ENCODE data around the gene LDLRAD1.
"Not testable (repeated sequence)": the region's sequence is repeated elsewhere in the genome, so short reads cannot be mapped to it uniquely, and the experiment has no call there.

LDLRAD1 gene

DNA sequence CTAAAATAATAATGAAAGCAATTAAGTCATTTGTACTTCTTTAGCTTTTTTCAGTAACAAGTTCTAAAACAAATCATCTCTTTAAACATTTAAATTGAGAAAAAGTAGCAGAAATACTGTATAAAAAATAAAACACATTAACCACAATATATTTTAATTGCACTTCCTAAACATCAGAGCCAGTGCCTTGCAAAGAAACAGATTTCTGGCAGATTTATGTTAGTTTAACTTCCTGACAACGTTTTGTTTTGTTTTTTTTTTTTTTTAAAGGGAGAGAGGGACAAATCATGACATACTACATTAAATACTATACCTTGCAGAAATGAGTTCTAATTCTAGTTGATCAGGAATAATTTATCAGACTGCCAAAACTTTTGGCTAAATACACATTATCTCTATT lies 23.8 kb upstream of the LDLRAD1 start:
- Histone ChIP-seq H3K4me1 (ENCODE audit: control insufficient read depth, insufficient read depth, low read length) (no peaks in the 10 kb centered on the region), H3K4me3 (ENCODE audit: low read length) (no peak overlapping the region), H3K36me3 (ENCODE audit: control insufficient read depth, insufficient read depth, low read length) (peaks cover 19% of the 10 kb centered on the region), H3K9ac (ENCODE audit: low read length) (no peak overlapping the region), H3K27ac (ENCODE audit: low read depth, low read length) (no peak overlapping the region), H3K27me3 (ENCODE audit: control insufficient read depth, insufficient read depth, low read length) (no peaks in the 10 kb centered on the region)

DNA sequence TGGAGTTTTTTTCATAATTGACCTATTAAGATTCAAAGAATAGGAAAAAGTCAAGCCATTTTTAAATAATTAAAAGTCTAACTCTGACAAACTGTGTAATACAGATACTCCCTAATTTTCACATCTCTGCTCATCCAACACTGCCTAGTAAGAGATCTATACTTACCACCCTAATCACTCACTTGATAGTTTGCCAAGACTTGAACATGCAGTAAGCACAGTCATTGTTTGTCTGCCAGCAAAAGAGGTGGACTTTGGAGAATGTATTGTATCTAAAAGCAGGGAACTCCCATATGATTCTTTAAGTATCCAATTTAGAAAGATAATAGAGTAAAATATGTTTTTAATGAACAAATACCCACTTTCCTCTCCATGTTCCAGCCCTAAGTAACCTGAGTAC lies 19.5 kb upstream of the LDLRAD1 start:
- no peak overlapping the region for H3K27ac ChIP-seq (ENCODE audit: low read depth, low read length)
- H3K4me3 ChIP-seq (ENCODE audit: low read length): no peak overlapping the region
- H3K36me3 ChIP-seq (ENCODE audit: control insufficient read depth, insufficient read depth, low read length): peaks cover 27% of the 10 kb centered on the region
- H3K4me1 ChIP-seq (ENCODE audit: control insufficient read depth, insufficient read depth, low read length): no peaks in the 10 kb centered on the region
- H3K9ac ChIP-seq (ENCODE audit: low read length): no peak overlapping the region
- no peaks in the 10 kb centered on the region for H3K27me3 ChIP-seq (ENCODE audit: control insufficient read depth, insufficient read depth, low read length)

DNA sequence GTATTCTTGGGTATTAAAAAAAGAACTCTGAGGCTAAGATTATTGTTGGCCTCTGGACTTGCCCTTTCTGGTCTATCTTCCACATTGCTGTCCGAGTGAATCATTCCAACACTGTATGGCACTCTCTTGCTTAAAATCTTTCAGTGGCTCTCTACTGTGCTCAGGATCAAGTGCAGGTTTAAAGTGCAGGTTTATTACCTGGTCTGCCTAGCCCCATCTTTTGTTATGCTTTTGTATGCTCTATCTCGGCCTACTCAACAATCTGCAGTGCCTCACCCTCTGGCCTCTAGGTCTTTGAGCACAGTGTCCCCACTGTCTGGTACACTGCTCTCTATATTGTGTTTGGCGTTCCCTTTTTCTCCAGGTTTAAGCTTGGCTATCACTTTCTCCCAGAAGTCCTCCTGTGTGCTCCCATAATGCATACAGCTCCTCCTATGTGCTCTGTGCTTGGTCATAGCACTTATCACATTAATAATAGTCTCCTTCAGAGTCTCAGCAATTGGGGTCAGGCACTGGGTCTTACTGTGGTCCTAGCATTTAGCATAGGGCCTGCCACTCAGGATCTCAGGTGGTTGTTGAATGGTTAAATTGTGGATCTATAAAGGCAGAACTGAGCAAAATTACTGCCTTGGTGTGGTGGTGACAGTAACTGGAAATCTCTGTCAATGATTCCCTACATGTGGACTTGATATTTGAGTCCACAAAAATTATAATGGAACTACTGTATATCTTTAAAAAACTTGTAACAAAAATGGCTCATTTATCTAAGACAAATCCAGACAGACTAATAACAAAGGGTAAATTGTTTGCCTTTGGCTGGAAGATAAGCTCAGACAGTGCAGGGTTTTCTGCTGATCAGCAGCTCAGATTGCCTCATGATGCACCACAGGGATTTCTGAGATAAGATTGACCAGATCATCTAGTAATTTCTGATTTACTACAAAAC lies 10.6 kb upstream of the LDLRAD1 start:
- no peak overlapping the region for H3K9ac ChIP-seq (ENCODE audit: low read length)
- peaks cover 8% of the 10 kb centered on the region for H3K36me3 ChIP-seq (ENCODE audit: control insufficient read depth, insufficient read depth, low read length)
- no peaks in the 10 kb centered on the region for H3K27me3 ChIP-seq (ENCODE audit: control insufficient read depth, insufficient read depth, low read length)
- no peak overlapping the region for H3K27ac ChIP-seq (ENCODE audit: low read depth, low read length)
- no peaks in the 10 kb centered on the region for H3K4me1 ChIP-seq (ENCODE audit: control insufficient read depth, insufficient read depth, low read length)
- H3K4me3 ChIP-seq (ENCODE audit: low read length): no peak overlapping the region

DNA sequence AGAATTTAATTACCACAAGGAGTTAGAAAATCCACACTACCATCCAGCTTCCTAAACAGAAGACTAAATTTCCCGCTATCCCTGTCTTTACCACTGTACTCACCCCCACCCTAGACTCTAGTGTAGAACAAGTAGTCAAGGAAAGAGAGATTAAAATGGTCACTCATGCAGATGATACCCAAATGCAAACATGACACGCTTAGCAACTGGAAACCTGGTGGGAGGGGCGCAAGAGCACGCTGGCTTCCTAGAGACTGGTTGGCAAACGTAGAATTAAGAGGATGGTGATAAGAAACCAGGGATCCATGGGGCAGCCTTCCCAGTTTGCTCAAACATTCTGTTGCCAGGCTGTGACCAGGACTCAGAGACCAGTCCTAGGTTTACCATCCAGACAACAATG lies 9.9 kb upstream of the LDLRAD1 start:
- H3K4me3 ChIP-seq (ENCODE audit: low read length): no peak overlapping the region
- H3K27me3 ChIP-seq (ENCODE audit: control insufficient read depth, insufficient read depth, low read length): no peaks in the 10 kb centered on the region
- H3K9ac ChIP-seq (ENCODE audit: low read length): no peak overlapping the region
- H3K4me1 ChIP-seq (ENCODE audit: control insufficient read depth, insufficient read depth, low read length): no peaks in the 10 kb centered on the region
- no peak overlapping the region for H3K27ac ChIP-seq (ENCODE audit: low read depth, low read length)
- peaks cover 6% of the 10 kb centered on the region for H3K36me3 ChIP-seq (ENCODE audit: control insufficient read depth, insufficient read depth, low read length)

DNA sequence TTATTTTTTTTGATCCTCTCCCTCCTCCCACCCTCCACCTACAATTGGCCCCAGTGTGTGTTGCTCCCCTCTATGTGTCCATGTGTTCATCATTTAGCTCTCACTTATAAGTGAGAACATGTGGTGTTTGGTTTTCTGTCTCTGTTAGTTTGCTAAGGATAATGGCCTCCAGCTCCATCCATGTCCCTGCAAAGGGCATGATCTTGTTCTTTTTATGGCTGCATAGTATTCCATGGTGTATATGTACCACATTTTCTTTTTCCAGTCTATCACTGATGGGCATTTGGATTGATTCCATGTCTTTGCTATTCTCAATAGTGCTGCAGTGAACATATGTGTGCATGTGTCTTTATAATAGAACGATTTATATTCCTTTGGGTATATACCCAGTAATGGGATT lies 6.8 kb upstream of the LDLRAD1 start:
- not testable (repeated sequence) for H3K27me3 ChIP-seq (ENCODE audit: control insufficient read depth, insufficient read depth, low read length); H3K4me1 ChIP-seq (ENCODE audit: control insufficient read depth, insufficient read depth, low read length); H3K4me3 ChIP-seq (ENCODE audit: low read length); H3K27ac ChIP-seq (ENCODE audit: low read depth, low read length); H3K9ac ChIP-seq (ENCODE audit: low read length); H3K36me3 ChIP-seq (ENCODE audit: control insufficient read depth, insufficient read depth, low read length)

DNA sequence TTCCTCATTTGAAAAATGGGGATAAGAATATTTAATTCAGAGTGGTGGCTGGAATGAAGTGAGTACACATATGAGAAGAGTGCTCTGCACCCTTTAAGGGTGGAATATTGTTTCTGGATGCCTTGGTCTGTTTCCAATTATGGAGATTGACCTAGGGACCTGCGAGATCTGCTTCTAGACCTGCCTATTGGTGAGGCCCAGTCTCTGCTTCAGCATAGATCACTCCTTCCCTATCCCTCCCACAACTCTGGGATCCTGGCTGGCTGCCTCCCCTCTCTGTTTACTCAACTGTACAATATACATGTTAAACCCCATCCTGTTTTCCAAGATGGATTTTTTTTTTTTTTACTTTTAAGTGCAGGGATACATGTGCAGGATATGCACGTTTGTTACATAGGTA lies 6.4 kb upstream of the LDLRAD1 start:
- Histone ChIP-seq H3K4me1 (ENCODE audit: control insufficient read depth, insufficient read depth, low read length) (no peaks in the 10 kb centered on the region), H3K27ac (ENCODE audit: low read depth, low read length) (no peak overlapping the region), H3K4me3 (ENCODE audit: low read length) (no peak overlapping the region), H3K27me3 (ENCODE audit: control insufficient read depth, insufficient read depth, low read length) (no peaks in the 10 kb centered on the region), H3K36me3 (ENCODE audit: control insufficient read depth, insufficient read depth, low read length) (no peaks in the 10 kb centered on the region), H3K9ac (ENCODE audit: low read length) (no peak overlapping the region)

DNA sequence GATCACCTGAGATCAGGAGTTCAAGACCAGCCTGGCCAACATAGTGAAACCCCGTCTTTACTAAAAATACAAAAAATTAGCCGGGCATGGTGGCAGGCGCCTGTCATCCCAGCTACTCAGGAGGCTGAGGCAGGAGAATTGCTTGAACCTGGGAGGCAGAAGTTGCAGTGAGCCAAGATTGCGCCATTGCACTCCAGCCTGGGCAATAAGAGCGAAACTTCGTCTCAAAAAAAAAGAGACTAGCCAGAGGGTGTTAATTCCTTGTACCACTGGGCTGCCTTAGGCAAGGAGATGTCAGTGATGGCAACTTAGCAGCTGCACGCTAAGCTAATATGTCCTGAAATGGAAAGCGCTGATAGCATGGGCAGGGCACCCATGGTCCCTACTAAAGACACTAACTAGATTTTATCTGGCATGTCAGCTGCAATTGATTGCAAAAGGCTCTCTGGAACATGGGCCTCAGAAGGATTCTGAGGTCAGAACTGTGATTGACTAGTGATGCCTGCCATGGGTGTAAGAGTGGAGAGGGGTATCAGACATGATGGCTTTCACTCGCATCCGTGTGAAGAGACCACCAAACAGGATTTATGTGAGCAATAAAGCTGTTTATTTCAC lies 1.7 kb upstream of the LDLRAD1 start:
- H3K27me3 ChIP-seq (ENCODE audit: control insufficient read depth, insufficient read depth, low read length); H3K27ac ChIP-seq (ENCODE audit: low read depth, low read length); H3K4me3 ChIP-seq (ENCODE audit: low read length); H3K36me3 ChIP-seq (ENCODE audit: control insufficient read depth, insufficient read depth, low read length); H3K4me1 ChIP-seq (ENCODE audit: control insufficient read depth, insufficient read depth, low read length); H3K9ac ChIP-seq (ENCODE audit: low read length): not testable (repeated sequence)

DNA sequence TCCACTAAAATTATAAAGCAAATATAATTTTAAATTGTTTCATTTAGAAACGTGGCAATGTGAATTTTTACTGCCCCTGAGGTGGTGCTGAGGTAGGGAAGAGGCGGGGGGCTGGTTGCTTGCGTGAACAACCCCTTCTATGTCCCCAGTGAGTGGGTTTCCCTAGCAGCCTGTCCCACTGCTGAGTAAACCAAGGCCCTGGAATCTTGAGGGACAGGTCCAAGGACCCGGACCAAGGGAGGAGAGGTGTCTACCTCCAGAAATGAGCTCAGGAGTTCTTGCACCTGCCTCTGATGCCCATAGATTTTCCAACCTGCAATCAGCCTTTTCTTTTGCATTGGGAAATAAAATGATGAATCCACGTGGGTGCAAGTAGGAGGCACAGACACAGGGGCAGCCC lies 649 bp upstream of the LDLRAD1 start:
- Histone ChIP-seq H3K4me3 (ENCODE audit: low read length) (no peak overlapping the region), H3K27me3 (ENCODE audit: control insufficient read depth, insufficient read depth, low read length) (no peaks in the 10 kb centered on the region), H3K9ac (ENCODE audit: low read length) (no peak overlapping the region), H3K36me3 (ENCODE audit: control insufficient read depth, insufficient read depth, low read length) (no peaks in the 10 kb centered on the region), H3K4me1 (ENCODE audit: control insufficient read depth, insufficient read depth, low read length) (no peaks in the 10 kb centered on the region), H3K27ac (ENCODE audit: low read depth, low read length) (no peak overlapping the region)

DNA sequence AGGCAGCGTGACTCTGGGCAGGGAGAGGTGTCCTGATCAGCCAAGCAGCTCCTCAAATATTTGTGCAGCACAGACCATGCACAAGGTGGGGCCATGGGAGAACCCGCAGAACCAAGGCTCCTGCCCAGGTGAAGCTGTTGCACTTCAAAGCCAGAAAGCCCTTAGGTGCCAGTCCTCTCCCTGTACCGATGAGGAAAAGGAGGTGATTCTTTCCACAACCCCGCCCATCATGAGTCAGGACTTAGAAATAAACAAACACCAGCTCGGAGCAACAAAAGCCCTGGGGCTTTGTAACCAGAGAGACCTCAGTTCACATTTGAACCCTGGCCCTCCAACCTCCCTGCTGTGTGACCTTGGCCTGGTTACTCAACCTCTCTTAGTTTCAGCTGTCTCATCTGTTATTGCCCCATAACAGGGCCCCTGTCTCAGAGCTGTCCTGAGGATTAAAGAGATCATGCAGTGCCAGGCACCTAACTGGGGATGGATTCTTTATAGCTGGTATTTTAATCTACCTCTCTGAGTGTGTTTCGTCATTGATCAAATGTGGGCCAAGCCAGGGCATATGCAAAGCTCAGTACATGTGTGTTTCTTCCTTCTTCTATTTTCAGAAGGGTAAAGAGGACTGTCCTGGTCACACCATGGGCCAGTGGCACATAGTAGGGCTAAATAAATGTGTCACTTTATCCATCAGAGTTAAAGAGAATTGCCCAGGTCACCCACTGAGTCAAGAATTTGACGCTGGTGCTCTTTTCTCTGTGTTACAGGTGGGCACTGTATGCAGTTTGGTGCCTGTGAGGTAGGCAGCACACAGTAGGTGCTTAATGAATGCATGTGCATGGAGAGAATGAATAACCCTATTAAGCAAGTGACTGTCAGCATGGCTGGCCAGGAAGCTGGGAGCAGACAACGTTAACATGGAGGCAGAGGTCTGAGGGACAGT lies 1.4 kb downstream of the LDLRAD1 start:
- H3K27ac ChIP-seq (ENCODE audit: low read depth, low read length): no peak overlapping the region
- H3K4me3 ChIP-seq (ENCODE audit: low read length): no peak overlapping the region
- no peaks in the 10 kb centered on the region for H3K36me3 ChIP-seq (ENCODE audit: control insufficient read depth, insufficient read depth, low read length)
- no peaks in the 10 kb centered on the region for H3K27me3 ChIP-seq (ENCODE audit: control insufficient read depth, insufficient read depth, low read length)
- H3K4me1 ChIP-seq (ENCODE audit: control insufficient read depth, insufficient read depth, low read length): no peaks in the 10 kb centered on the region
- no peak overlapping the region for H3K9ac ChIP-seq (ENCODE audit: low read length)

DNA sequence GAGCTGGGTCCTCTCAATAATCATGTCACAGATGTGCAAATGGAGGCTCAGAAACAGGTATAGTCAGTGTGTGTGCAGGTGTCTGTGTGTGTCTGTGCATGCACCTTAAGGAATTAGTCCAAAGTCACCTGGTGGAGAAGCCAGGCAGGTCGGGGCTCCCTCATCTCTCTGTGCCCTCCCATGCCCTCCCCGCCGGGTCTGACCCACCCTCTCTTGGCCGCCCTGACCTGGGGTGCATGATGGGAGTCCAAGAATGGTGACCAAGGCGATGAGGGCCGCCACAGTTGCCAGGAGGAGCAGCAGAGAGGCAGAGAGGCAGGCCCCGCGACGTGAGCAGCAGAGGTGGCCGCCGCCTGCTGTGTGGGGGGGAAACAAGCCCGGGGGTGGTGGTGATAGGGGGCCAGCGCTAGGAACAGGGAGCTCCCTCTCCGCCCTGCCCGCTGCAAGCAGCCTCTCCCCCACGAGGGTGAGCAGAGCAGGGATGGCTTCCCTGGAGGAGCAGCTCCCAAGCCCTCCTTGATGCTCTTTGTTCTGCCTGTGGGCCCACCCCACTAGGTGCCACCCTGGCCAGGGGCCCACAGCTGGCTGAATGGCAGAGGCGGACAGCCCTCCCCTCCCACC lies 3.9 kb downstream of the LDLRAD1 start:
- Histone ChIP-seq H3K4me1 (ENCODE audit: control insufficient read depth, insufficient read depth, low read length) (no peaks in the 10 kb centered on the region), H3K27ac (ENCODE audit: low read depth, low read length) (no peak overlapping the region), H3K27me3 (ENCODE audit: control insufficient read depth, insufficient read depth, low read length) (no peaks in the 10 kb centered on the region), H3K36me3 (ENCODE audit: control insufficient read depth, insufficient read depth, low read length) (no peaks in the 10 kb centered on the region), H3K9ac (ENCODE audit: low read length) (no peak overlapping the region), H3K4me3 (ENCODE audit: low read length) (no peak overlapping the region)

DNA sequence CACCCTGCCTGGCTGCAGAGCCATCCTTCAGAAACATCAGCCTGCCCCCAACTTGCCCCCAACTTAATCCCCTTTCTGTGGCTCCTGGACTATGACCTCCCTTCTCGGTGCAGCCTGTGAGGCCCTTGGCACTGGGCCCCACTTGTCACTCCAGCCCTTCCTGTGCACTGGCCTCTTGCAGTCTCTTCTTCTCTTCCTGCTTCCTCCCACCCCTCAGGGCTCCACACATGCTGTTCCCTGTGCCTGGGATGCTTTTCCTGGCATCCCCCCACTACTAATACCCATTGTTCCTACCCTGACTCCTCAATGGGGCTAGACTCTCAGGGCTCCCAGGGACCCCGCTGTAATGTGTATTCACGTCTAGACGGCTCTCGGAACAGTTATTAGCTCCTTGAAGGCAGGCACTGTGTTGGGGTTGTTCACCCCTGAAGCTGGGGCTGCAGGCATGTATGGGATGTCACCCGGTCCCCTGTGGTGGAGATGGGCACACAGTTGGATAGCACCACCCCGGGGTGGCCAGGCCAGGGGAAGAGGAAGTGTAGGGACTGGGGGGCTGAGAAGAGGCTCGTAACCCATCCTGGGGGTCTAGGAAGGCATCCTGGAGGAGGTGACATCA lies 4.5 kb downstream of the LDLRAD1 start:
- Histone ChIP-seq H3K9ac (ENCODE audit: low read length) (no peak overlapping the region), H3K36me3 (ENCODE audit: control insufficient read depth, insufficient read depth, low read length) (no peaks in the 10 kb centered on the region), H3K4me3 (ENCODE audit: low read length) (no peak overlapping the region), H3K4me1 (ENCODE audit: control insufficient read depth, insufficient read depth, low read length) (no peaks in the 10 kb centered on the region), H3K27me3 (ENCODE audit: control insufficient read depth, insufficient read depth, low read length) (no peaks in the 10 kb centered on the region), H3K27ac (ENCODE audit: low read depth, low read length) (no peak overlapping the region)

DNA sequence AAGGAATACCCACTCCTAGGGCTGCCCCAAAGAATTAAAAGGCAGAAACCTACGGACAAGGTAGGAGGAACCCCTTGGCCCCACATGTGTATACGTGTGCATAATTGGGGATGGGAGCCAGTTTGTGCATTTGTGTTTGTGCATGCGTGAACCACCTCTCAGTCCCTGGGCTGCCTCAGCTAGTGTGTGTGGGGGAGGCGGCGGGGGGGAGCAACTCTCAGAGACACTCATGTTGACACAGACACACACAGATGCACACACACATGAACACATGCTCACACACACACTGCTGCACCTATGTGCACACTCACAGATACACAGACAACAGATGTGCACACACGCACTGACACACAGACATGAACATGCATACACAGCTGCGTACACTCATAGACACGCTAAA lies 5.1 kb downstream of the LDLRAD1 start:
- no peaks in the 10 kb centered on the region for H3K4me1 ChIP-seq (ENCODE audit: control insufficient read depth, insufficient read depth, low read length)
- no peaks in the 10 kb centered on the region for H3K27me3 ChIP-seq (ENCODE audit: control insufficient read depth, insufficient read depth, low read length)
- H3K27ac ChIP-seq (ENCODE audit: low read depth, low read length): no peak overlapping the region
- H3K36me3 ChIP-seq (ENCODE audit: control insufficient read depth, insufficient read depth, low read length): no peaks in the 10 kb centered on the region
- no peak overlapping the region for H3K9ac ChIP-seq (ENCODE audit: low read length)
- no peak overlapping the region for H3K4me3 ChIP-seq (ENCODE audit: low read length)
